HG03558 (cell line): ENCODE results near the gene RFX2.
"Not testable (repeated sequence)": the region's sequence is repeated elsewhere in the genome, so short reads cannot be mapped to it uniquely, and the experiment has no call there.

Experiments used
- ATAC-seq: cut with Tn5 transposase; IDR thresholded peaks from one replicate; pipeline ENCODE4 v1.9.1; 2021; ENCODE audit warnings: moderate number of reproducible peaks; ENCODE audit not compliant: unreplicated experiment; ENCODE audit errors: extremely low read depth

The RFX2 gene

DNA sequence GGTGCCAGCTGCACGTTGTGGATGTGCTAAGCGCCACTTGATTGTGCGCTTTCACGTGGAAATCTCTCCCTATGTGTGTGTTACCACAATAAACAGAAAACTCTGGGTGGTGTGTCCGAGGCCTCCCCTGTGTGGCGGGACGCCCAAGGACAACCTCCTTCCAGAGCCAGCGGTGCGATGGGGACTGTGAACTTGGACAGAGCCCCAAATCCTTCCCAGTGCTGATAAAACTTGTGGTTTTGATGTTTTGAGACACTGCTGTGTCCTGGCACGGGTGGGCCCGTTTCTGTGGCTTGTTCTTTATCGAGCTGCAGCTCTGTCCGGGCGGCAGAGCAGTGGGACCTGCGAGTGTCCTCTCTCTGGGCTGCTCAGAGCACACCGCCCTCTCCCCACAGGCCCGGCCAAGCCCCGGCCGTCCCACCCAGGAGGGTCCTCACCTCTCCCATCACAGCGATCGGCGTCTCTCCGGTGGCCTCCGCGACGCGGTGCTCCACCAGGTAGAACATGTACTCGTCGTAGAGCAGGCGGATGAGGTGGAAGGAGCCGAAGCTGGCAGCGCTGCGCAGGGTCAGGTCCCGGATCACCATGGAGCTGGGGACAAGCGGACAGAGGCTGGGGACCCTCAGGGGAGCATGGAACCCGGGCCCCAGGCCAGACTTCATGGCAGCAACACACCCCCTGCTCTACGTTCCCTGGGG, 113.5 kb downstream of the RFX2 start:
- ATAC-seq: no peak

DNA sequence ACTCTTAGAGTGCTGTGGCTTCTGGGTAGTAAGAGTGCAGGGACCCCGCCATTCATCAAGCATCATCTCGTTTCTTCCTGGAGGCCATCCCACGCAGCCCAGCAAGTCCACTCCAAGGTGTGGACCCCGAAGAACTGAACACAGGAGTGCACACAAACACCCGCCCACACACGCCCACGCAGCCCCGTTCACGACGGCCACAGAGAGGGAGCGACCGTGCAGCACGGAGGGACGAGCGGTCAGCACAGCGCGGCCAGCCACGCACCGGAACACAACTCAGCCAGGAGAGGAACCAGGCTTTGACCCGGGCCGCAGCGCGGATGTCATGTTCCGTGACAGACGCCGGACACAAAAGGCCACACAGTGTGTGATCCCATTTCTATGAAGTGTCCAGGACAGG, 114.2 kb downstream of the RFX2 start:
- ATAC-seq: no peak

DNA sequence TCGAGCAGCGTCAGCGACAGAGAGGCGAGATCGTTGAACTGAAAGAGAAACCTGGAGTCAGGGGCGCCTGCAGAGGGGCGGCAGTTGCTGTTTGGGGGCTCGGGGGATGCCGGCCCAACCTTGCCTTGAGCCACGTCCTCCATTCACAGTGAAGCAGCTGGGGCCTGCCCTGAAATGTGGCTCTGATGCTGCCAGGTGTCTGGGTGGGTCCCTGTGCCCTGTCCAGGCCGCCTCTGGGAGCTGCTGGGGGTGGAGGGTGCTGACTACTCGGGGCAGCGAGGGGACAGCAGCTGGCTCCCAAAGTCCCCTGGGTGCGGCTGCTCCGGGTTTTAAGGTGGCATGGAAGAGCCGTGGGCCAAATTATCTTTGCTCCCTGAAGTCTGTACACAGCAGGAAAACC, 114.7 kb downstream of the RFX2 start:
- ATAC-seq: no peak

DNA sequence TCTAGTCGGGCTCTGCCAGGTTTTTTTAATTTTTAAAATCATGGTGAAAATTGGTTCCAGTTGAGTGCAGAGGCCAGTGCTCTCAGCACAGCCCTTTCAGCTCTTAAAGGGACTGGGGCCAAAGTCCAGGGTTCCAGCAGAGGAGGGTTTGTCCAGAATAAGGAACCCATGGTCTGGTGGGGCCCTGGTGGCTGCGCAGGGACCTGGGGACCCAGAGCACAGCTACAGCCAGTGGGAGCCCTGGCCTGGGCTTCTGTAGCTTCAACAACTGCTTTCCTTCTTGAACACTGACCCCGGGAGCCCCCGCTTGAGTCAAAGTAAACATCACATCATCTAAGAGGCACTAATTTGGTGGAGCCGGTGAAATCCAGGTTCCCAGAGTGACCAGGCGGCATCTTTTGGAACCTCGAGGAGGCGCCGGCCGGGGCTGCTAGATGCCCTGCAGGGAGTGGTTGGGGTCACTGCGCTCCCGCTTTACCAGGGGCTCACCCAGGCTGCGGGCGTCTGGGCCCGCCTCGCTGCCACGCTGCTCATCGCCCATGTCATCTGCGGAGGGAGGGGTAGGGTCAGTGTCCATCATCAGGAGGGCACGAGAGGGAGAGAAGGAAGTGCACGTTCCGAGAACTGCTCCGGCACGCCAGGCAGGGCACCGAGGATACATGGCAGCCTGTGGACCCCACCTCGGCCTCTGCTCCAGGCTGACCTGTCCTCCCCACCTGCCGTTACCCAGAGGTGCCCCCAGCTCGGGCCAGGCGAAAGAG, 115.7 kb downstream of the RFX2 start:
- ATAC-seq: no peak

DNA sequence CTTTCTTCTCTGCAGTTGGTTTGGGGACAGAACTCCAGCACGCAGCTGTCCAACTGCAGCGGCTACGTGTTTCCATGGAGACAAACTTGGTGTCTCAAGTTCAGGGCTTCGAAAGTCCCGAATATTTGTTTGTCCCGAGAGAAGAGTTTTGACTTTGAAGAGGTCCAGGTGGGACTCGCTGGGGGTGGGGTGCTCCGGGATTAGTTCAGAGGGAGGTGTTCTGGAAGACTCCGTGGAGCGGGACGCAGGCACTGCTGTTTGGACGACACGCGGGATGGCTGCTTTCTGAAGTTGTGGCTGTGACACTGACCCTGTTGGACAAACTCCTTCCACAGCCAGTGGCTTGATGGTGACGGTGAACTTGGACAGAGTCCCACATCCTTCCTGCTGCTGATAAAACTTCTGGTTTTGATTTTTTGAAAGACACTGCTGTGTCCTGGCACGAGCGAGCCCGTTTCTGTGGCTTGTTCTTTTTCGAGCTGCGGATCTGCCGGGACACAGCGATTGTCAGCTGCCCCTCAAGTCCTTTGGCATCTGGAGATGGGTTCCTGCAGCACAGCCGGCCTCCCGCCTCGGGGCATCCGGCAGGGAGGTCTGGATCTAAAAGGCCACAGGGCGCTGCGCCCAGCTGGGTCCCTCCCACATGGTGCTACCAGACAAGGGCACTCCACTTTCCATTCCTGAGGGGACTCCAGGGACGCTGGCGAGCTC, 116.5 kb downstream of the RFX2 start:
- ATAC-seq: no peak

DNA sequence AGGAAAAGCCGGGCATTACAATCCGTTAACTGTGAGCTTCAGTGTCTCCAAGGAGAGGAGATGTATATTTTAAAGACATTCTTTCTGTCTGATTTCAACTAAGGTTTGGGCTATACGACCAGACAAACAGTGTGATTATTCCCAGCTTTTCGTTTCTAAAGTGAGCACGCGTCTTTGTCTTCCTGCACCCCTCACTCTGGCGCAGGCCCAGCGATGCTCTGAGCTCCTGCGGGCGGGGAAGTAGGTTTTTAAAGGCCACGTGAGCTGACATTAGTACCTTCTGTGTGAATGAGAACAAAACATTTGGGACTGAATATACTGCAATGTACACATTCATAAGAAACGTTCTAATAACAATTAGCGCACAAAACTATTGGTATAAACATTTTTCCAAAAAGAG, 117.1 kb downstream of the RFX2 start:
- ATAC-seq: no peak

DNA sequence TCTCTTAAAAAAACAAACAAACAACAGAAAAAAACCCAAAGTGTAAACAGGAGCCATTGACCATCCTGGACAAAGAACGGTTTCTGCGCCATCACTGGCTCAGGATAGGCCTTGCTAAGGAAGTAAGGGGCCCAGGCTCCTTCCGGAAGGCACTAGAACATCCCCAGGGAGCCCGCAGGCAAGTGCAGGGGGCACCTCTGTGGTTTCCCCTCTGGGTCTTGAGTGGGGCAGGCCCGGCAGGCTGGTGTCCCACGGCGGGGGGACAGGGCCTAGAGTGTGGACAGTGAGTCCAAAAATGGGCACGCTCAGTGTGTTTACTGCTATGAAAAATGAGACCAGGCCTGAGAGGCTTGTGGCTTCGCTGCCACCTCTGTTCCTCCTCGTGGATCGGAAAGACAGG, 117.5 kb downstream of the RFX2 start:
- no peak for ATAC-seq

DNA sequence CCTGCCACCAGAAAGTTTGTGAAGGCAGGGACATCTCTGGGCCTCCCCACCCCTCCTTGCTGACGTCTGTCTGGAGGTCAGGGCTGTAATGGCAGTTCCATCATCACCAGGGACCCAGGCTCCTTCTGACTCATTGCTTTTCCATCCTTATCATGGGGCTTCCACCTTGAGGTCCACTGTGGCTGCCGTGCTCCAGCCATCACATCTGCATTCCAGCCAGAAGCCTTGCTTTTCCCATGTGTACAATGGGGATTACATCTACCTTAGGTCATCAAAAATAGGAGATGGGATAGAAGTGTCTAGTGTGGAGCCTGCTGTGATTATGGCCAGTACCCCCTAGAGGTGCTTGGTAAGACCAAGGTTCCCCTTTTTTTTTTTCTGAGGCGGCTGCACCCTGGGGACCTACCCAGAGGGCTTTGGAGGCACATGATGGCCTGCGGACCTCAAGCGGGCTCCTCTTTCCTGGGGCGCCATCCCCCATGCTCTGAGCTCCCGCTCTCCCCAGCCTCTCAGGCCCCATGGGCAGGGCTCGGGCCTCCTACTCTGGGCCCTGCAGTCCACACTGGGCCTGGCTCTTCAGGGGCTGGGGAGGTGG, 119.0 kb downstream of the RFX2 start:
- ATAC-seq: no peak

DNA sequence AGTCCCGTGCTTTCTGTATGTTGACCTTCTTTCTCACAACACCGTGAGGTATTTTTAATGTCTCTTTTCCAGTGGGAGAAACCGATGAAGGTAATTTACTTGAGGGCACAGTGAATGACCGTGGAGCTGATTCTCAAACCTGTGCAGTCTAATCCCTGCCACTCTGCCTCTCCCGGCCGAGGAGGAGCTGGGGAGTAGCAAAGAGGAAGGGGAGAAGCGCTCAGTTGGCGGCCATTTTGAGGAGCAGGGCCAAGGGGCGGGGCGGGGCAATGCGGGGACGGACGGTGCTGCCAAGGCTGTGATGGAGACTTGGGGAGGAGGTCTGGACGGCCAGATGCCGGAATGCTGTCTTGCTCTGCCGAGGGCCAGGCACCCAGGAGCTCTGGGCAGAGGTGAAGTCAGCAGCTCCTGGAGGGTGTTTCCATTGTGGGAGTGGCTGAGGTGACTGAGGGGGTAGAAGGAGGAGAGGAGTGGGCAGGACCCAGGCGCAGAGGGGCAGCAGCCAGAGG, 120.0 kb downstream of the RFX2 start:
- no peak for ATAC-seq

DNA sequence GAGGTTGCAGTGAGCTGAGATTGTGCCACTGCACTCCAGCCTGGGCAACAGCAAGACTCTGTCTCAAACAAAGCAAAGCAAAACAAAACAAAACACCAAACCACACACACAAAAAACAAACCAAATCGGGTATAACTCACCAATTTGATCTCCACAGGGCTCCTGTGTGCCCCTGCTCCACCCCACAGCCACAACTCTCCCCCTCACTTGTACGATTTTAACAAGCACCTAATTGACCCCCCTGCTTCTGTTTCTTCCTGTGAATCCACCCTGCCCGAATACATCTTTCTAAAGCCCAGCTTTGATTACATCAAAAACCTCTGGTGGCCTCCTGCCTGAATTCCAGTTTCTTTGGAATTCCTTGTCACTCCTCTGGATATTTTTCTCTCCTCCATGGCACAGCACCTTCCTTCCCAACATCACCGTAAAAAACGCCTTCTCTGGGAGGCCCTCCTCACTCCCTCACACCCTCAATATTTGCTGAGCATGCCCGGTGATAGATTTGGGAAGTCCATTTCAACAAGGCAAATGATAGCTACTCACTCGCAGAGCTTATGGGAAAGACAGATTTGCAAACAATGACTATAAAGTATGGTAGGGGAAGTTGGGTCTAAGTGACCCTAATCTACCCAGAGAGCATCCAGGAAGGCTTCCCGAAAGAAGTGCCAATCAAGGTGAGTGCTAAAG, 120.8 kb downstream of the RFX2 start:
- no peak for ATAC-seq

DNA sequence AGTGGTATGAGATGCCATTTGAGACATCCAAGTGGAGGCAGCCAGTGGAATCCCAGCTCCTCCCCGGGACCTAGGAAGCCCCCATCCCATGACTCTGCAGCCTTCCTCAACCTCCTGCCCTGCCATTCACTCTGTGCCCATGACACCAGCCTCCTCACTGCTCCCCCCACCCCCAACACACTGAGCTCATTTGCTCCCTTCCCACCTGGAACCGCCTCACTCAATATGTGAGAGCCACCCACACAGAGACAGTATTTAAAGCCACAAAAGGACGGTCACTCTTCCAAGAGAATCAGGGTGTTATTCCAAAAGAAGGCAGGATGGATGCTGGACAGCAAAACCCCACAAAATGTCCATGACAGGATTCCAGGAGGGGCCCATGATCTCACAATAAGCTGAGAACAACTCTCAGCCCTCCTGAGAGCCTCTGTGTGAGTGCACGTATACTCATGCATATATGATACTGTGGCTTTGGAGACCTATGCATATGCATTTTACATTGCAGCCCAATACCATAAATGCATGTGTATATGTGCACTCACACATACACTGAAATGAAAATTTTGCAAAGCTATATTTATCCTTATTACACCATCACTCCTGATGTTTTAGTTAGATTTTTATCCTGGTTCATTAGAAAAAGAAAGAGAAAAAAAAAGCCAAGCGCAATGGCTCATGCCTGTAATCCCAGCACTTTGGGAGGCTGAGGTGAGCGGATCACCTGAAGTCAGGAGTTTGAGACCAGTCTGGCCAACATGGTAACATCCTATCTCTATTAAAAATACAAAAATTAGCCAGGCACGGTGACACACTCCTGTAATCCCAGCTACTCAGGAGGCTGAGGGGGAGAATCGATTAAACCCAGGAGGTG, 121.5 kb downstream of the RFX2 start:
- ATAC-seq: no peak

DNA sequence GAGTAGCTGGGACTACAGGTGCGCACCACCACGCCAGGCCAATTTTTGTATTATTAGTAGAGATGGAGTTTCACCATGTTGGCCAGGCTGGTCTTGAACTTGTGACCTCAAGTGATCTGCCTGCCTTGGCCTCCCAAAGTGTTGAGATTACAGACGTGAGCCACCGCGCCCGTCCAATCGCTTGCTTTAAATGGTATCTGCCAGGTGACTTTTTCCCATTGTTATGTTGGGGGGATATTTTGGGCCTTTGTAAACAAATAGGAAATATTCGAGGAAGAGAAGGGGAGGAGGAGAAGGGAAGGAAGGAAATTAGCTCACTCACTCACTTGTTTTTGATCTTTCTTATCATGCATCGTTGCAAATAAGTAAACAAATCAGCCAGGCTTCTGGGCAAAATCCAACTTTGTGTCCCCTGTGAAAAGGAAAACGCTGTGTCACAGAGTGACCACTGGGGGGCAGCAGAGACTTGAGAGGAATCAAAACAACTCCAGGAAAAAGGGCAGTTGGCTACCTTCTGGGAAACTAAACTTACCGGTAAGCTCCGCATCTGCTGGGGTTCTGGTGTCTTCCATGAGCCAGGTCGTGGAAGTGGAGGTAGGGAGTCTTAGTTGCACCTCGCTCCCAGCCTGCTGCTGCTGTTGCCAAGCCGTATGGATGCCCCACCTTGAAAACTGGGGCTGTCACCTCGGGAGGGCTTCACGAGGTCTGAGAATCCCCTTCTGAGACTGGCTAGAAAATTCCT, 123.1 kb downstream of the RFX2 start:
- ATAC-seq: no peak

DNA sequence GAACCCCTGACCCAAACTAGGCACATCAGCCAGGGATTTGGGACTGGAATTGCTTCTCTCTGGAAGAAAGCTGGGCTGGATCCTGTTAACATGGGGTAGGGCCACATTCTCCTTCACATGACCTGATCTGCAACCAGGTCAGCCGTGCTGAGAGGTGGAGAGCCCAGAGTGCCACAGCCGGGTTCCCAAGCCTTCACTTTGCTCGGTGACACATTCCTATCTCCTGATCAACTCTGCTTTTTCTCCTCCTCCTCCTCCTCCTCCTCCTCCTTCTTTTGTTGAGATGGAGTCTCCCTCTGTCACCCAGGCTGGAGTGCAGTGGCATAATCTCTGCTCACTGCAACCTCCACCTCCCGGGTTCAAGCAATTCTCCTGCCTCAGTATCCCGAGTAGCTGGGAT, 124.5 kb downstream of the RFX2 start:
- not testable (repeated sequence) for ATAC-seq

DNA sequence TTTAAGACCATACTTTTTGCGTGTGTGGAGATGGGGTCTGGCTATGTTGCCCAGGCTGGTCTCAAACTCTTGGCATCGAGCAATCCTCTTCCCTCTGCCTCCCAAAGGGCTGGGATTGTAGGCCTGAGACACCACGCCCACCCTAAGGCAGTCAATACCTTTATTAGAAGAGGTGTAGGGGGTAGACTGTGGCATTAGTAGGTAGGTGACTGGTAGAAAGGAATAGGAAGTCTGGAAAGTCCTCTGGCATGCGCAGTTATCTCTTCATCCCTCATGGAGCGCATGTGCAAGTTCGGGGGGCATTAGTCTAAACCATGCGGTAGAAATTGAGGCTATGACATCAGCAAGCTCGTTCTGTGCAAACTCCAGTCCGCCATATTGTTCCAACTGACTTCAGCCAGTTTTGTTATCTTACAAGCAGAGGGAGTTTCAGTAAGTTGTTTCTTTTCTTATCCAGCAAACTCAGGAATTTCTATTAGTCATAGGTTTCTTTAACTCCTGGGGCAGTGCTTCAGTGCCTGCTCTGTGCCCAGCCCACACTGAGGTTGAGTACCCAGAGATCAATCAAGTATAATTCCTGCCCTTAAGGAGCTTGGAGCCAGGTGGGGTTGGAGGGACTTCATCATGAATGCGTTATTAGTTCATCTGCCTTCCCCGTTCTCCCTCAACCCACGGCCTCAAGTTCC, 125.1 kb downstream of the RFX2 start:
- ATAC-seq: no peak

DNA sequence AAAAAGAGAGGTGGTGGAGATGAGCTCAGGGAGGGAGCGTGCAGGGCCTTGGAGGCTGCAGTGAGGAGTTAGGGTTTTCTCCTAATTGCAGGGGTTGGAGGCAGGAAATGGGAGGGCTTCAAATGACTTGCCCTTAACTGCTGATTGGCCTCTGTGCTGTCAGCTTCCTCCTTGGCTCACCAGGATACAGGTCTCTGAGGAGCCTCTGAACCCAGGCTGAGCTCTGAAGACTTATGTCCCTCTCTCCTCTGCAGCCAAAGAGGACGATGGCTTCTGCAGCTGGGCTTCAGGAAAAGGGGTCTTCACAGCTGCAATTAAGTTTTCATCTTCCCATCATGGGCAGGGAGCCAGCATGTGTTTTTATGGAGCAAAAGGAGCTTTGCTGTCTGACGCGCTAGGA, 125.7 kb downstream of the RFX2 start:
- no peak for ATAC-seq

DNA sequence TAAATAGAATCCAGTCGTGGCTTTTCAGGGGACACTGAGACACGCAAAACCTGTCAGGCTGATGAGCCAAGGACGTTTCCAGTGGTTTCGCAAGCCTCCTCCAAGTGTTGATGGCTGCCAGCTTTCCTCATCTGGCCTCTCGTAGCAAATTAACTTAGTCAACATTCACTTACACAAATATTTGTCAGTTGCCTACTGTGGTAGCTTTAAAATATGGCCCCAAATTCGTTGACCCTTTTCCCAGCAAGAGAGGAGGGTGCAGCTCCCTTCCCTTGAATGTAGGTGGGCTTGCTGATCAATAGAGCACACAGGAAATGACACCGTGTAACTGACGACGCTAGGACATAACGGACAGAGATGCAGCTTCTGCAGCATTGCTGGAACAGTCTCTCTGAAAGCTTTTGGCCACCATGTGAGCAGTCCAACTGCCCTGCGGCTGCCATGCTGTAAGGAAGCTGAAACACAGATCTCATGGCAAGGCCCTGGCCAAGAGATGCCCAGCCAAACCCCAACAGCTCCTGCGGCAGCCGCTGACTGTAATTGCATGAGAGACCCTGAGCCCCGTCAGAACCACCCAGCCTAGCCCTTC, 126.8 kb downstream of the RFX2 start:
- no peak for ATAC-seq

DNA sequence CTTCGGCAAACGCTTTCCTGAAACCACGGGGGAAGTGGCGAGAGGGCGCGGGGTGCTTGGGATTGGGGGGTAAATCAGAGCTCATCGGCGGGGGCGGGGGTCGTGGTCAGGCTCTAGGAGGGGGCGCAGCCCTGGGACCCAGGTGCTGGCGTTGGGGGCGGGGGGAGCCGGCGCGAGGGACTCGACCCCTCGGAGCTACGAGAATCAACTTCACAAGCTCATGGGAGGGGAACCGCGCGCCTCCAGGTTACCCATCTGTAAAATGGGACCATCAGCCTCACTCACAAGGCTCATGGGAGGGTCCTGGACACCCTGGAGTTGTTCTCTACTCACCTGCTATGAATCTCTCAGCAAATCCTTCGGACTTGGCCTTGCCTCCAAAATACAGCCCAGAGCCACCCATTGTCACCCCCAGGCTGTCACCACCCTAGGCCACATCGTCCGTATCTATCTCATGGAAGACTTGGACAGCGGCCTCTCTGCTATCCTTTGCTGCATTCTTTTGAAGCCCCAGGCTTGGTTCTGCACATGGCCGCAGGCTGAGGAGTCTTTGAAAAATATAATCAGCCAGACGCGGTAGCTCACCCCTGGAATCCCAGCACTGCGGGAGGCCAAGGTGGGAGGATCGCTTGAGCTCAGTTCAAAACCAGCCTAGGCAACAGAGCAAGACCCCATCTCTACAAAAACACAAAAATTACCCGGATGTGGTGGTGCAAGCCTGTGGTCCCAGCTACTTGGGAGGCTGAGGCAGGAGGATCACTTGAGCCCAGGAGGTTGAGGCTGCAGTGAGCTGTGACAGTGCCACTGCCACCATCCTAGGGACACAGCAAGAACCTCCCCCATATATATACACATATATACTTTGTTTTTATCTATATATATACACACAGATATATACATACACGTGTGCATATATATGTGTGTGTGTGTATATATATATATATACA, 131.4 kb downstream of the RFX2 start:
- no peak for ATAC-seq
